ENCODE data around the gene AK8.
"Not testable (repeated sequence)": the region's sequence is repeated elsewhere in the genome, so short reads cannot be mapped to it uniquely, and the experiment has no call there.

DNA sequence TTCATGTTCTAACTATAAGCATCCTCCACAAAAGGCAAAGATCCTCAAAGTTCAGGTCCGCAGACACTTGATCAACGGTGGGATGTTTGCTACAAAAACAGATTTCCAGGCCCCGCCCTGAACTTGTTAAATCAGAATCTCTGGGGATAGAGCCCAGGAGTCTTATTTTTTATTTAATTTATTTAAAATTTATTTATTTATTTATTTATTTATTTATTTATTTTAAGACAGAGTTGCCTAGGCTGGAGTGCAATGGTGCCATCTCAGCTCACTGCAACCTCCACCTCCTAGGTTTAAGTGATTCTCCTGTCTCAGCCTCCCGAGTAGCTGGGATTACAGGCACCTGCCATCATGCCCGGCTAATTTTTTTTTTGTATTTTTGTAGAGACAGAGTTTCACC lies 166.9 kb downstream of the AK8 start:
- TF ChIP-seq POLR2A (IDR thresholded peaks at IDR 0.05; ENCODE audit: borderline replicate concordance, extremely low read depth, insufficient read depth, insufficient read length); ZNF274 (IDR thresholded peaks at IDR 0.05; ENCODE audit: low read depth, low read length): not testable (repeated sequence)
- TF ChIP-seq, protein P1, sequence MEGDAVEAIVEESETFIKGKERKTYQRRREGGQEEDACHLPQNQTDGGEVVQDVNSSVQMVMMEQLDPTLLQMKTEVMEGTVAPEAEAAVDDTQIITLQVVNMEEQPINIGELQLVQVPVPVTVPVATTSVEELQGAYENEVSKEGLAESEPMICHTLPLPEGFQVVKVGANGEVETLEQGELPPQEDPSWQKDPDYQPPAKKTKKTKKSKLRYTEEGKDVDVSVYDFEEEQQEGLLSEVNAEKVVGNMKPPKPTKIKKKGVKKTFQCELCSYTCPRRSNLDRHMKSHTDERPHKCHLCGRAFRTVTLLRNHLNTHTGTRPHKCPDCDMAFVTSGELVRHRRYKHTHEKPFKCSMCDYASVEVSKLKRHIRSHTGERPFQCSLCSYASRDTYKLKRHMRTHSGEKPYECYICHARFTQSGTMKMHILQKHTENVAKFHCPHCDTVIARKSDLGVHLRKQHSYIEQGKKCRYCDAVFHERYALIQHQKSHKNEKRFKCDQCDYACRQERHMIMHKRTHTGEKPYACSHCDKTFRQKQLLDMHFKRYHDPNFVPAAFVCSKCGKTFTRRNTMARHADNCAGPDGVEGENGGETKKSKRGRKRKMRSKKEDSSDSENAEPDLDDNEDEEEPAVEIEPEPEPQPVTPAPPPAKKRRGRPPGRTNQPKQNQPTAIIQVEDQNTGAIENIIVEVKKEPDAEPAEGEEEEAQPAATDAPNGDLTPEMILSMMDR (IDR thresholded peaks at IDR 0.05 in 2 of 3, conservative IDR thresholded peaks at IDR 0.05 in 1 of 3; ENCODE audit: borderline replicate concordance in 1 of 3, insufficient read depth in 1 of 3, low read depth in 2 of 3, low read length in 2 of 3): not testable (repeated sequence)
- TF ChIP-seq, protein P2, sequence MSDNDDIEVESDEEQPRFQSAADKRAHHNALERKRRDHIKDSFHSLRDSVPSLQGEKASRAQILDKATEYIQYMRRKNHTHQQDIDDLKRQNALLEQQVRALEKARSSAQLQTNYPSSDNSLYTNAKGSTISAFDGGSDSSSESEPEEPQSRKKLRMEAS (IDR thresholded peaks at IDR 0.05): not testable (repeated sequence)
- TF ChIP-seq, protein P3, sequence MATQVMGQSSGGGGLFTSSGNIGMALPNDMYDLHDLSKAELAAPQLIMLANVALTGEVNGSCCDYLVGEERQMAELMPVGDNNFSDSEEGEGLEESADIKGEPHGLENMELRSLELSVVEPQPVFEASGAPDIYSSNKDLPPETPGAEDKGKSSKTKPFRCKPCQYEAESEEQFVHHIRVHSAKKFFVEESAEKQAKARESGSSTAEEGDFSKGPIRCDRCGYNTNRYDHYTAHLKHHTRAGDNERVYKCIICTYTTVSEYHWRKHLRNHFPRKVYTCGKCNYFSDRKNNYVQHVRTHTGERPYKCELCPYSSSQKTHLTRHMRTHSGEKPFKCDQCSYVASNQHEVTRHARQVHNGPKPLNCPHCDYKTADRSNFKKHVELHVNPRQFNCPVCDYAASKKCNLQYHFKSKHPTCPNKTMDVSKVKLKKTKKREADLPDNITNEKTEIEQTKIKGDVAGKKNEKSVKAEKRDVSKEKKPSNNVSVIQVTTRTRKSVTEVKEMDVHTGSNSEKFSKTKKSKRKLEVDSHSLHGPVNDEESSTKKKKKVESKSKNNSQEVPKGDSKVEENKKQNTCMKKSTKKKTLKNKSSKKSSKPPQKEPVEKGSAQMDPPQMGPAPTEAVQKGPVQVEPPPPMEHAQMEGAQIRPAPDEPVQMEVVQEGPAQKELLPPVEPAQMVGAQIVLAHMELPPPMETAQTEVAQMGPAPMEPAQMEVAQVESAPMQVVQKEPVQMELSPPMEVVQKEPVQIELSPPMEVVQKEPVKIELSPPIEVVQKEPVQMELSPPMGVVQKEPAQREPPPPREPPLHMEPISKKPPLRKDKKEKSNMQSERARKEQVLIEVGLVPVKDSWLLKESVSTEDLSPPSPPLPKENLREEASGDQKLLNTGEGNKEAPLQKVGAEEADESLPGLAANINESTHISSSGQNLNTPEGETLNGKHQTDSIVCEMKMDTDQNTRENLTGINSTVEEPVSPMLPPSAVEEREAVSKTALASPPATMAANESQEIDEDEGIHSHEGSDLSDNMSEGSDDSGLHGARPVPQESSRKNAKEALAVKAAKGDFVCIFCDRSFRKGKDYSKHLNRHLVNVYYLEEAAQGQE (IDR thresholded peaks at IDR 0.05; ENCODE audit: low read depth): not testable (repeated sequence)
